GM19395 (cell line): ENCODE data around the gene RTL10.

ENCODE experiments used
- ATAC-seq: cut with Tn5 transposase; IDR thresholded peaks from one replicate; pipeline ENCODE4 v1.9.1; 2021; ENCODE audit warnings: mild to moderate bottlenecking, moderate library complexity; ENCODE audit not compliant: unreplicated experiment

Gene RTL10

GRCh38 chr22:19877626-19878339 lies 23.1 kb upstream of the RTL10 start:
- ATAC-seq: no peak

DNA sequence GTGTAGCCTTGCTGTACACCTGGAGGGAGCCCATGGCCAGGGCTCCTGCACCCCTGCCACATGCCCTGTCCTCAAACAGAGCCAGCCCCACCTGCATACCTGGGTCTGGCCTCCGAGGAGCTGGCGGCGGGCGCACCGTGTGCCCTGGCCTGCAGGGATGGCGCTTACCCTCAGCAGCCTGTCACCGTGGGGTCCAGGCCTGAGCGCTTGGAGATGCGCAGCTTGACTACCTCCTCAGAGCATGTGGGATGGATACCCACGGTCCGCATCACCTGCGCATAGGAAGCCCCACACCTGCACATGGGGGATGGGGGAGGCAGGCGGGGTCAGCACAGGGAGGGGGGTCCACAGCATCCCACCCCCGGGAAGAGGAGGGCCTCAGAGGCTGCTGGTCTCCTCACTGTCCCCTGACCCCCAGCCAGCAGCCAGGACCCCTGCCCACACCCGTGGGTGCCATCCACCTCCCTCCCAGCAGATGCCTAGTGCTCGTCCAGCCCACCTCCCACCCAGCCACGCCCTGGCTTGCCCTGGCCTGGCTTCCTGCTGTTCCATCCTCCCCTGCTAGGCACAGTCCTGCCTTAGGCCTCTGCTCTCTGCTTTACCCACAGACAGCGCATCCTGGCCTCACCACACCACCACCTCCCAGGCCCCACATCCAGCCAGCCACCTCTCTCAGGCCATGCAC lies 22.4 kb upstream of the RTL10 start:
- ATAC-seq: no peak

- ATAC-seq: no peak
These were observed 21.8 kb upstream of the RTL10 start for GRCh38 chr22:19876314-19876940.

DNA sequence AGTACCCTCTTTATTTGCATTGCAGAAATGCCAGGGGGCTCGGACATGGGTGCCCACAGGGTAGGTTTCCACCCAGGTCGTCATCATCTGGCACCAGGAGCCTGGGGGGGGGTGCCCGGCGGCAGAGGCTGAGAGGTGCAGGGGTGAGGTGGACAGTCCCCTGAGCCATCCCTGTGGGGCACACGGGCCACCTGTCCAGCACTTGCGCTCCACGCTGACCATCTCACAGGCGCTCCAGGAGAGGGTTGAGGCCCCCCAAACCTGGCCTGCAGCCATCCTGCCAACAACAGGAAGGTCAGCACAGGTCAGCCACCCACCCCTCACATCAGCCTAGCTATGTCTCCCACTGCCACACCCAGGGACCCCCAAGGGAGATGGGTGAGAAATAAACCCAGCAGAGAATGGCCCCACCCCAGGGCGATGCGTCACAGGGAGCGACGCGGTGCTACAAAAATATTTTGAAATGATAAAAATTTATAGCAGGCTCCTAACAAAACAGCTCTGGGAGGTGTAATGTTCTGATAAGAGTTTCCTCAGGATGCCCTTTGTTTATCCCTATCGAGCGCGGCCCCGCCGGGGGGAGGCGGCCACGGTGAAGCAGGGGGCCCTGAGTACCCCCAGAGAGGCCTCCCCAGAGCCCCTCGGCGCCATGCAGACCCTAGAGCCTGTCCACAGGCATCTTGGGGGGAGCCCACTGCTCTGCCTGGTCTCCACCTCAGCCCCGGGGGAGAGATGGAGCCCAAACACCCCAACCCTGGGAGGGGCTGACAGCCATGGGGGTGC lies 21.0 kb upstream of the RTL10 start:
- no peak for ATAC-seq

DNA sequence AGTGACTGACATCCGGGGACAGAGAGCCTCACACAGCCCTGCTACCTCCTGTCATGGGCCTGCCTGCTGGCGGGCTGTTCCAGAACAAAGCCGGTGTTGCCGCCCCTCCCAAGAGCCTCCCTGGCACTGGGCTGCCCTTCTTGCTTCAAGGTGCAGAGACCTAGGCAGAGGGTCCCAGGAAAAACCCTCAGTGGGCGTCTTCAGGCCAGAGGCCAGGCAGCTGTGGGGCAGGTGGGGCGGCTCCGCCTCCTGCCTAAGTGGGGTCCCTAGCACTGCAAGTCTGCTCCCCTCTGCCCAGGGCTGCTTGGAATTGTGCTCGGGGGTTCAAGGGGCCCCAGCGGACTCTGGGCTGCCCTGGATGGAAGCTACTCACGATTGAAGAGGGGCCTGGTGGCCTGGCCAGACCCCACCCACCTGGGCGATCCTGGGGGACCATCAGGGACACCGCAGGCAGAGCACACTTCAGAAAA lies 20.4 kb upstream of the RTL10 start:
- ATAC-seq: no peak

- ATAC-seq: no peak
These were observed 19.8 kb upstream of the RTL10 start for GRCh38 chr22:19874307-19875060.

DNA sequence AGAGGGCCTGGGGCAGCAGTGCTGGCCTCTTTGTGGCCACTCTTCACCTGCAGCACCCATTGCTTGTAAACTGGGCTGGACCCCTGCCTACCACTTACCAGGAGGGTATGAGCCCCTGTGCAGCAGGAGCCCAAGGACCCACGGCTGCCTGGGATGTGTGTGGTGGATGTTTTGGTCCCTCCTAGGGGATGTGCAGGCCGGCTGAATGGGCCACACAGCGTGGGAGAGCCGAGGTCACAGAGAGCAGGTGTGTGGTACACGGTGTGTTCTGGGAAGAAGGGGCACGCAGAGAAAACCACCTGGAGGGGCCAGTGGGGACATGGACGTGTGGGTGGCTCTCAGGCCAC lies 19.3 kb upstream of the RTL10 start:
- no peak for ATAC-seq

DNA sequence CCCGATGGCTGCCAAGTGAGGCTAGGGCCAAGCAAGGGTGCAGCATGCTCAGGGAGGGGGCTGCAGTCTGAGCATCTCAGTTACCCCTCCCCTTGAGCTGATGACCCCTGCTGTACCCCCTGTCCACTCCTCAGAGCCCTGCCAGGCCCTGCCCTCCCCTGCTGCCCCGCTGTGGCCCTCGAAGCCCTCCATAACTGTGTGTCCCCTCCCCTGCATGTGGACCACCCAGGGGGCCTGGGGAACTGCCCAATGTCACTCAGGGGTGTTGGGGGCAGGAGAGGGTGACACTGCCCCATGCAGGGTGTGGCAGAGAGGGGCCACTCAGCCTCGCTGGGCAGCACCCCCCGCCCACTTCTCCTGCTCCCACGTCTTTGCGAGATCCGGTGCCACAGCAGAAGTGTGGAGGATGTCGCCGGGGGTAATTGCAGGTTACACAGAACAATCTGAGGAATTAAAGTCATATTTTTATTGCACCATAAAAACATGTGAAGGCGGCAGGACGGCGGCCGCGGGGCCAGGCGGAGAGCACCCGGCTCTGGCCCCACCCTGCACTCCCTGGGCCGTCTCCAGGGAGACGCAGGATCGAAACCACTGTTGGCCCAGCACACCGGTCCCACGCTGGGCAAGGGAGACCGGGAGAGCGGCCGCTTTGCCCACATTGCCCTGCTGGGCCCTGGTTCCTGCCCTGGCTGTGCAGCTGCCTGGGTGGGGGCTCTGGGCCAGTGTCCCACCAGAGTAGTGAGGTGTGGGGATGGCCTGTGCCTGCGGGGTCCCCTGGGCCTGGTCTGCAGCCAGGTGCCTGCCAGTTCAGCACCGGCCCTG lies 18.7 kb upstream of the RTL10 start:
- no peak for ATAC-seq

DNA sequence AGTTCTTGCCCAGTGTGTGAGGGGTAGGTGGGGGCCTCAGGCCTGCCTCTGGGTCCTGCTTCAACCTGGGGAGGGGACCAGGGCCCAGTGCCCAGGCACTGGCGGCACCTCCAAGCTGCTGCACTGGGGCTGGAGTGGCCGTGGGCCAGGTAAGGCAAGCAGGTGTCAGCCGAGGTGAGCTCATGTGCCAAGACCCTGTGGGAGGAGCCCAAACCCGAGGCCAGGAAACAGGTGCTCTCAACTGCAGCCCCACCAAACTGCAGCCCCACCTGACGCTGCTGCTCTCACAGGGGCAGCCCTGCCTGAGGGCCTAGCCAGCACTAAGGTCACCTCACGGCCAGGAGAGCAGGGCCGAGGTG lies 18.1 kb upstream of the RTL10 start:
- ATAC-seq: no peak

GRCh38 chr22:19871845-19872778 lies 17.4 kb upstream of the RTL10 start:
- ATAC-seq: no peak

- no peak for ATAC-seq
These were observed 16.6 kb upstream of the RTL10 start for GRCh38 chr22:19871023-19871844.

DNA sequence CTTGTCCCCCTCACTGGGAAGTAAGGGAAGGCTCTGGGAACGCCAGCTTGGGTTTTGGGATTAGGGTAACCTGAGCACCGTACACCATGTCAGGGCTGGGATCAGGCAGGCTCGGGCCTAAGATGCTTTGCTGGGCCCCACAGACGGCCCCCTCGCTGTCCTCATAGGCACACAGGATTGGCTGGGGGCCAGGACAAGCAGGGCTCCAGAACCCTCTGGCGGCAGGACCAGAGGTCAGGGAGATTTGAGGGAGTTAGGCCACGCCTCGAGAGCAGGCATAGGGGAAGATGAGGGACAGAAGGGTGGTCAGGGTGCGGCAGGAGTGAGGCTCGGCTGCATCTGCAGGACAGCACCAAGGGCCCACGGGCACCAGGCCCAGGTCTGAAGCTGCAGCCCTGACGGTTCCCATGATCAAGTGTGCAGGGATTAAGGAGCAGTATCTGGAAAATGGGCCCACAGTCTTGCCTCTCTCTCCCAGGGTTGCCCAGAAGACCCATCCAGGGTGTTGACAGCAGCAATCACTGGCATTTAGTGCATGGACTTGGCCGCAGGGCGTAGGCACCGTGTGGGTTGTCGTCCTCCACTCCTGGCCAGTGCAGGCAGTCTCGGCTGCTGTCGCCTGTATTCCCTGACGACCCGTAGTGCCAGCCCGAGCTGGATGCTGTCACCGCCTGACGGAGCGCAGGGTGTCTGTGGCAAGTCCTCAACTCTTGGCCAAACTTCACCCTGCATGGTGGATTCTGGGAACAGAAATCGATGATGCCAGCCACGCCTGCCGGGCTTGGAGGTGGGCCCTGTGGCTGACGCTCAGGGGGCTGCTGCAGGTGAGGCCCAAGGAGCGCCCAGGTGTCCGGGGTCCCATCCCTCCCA lies 15.7 kb upstream of the RTL10 start:
- no peak for ATAC-seq

GRCh38 chr22:19869497-19870152 lies 15.0 kb upstream of the RTL10 start:
- ATAC-seq: no peak

- no peak for ATAC-seq
These were observed 14.2 kb upstream of the RTL10 start for GRCh38 chr22:19868773-19869471.

DNA sequence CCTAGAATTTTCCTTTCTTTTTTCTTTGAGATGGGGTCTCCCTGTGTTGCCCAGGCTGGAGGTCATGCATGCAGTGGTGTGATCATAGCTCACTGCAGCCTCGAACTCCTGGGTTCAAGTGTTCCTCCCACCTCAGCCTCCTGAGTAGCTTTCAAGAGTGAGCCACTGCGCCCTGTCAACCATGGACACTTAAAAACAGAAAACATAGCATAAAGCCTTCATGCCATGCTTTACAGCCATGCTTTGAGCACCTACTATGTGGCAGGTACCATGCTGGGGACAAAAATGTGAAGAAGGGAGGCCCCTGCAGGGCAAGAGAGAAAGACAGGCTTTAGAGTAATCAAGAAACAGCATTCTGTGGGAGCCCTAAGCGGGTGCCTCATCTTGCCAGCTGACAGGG lies 13.7 kb upstream of the RTL10 start:
- no peak for ATAC-seq

DNA sequence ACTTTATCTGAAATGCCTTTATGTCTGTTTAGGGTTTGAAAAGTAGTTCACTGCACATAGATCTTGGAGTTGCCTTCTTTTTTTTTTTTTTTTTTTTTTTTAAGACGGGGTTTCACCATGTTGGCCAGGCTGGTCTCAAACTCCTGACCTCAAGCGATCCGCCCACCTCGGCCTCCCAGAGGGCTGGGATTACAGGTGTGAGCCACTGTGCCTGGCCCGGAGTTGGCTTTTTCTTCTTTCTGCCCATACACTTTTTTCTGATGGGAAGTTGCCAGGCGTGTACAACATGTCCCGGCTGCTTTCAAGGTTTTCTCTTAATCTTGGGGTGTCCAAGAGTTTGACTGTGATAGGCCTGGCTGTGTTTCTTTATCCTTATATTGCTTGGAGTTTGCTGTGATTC lies 12.9 kb upstream of the RTL10 start:
- no peak for ATAC-seq
